Central memory CD8-positive, alpha-beta T cell (primary cell): Measurements from ENCODE around the gene HYAL3.
A peak's percentile ranks its signal among the peaks of the same experiment; 100 is the strongest.

Source experiments
- ATAC-seq: fragments of 150-1000 bp; cut with Tn5 transposase; replicated peaks from 2 replicates; pipeline ENCODE4 v1.10.0; 2022; ENCODE audit warnings: mild to moderate bottlenecking, moderate FRiP score, moderate number of reproducible peaks; ENCODE audit not compliant: poor library complexity, severe bottlenecking; ENCODE audit errors: extremely low read depth
- DNase-seq, 2 donors: peaks; one replicate each; pipeline ENCODE4 v3.0.0; 2021; ENCODE audit warnings: low spot score in 2 of 2
- H3K27ac Mint-ChIP-seq: one replicate; pipeline ENCODE4 v1.8.0; 2022; ENCODE audit warnings: low read depth, mild to moderate bottlenecking, moderate library complexity, mixed read lengths
- H3K27me3 Mint-ChIP-seq: one replicate; pipeline ENCODE4 v1.8.0; 2022; ENCODE audit warnings: mixed read lengths
- H3K36me3 Mint-ChIP-seq: one replicate; pipeline ENCODE4 v1.8.0; 2022; ENCODE audit warnings: mild to moderate bottlenecking, moderate library complexity, mixed read lengths; ENCODE audit not compliant: insufficient read depth
- H3K4me1 Mint-ChIP-seq: one replicate; pipeline ENCODE4 v1.8.0; 2022; ENCODE audit warnings: mixed read lengths
- H3K4me3 Mint-ChIP-seq: one replicate; pipeline ENCODE4 v1.8.0; 2022; ENCODE audit warnings: mild to moderate bottlenecking, moderate library complexity, mixed read lengths
- H3K9me3 Mint-ChIP-seq: one replicate; pipeline ENCODE4 v1.8.0; 2022; ENCODE audit warnings: mixed read lengths

Gene HYAL3

GRCh38 chr3:50338965-50339364, 39.8 kb upstream of the HYAL3 start:
- Mint-ChIP-seq H3K27ac (peak overlapping the region; percentile 97), H3K9me3 (no peaks in the 10 kb centered on the region), H3K36me3 (peaks cover 39% of the 10 kb centered on the region), H3K4me1 (peaks cover 63% of the 10 kb centered on the region), H3K27me3 (no peaks in the 10 kb centered on the region), H3K4me3 (peak overlapping the region; percentile 95)
- no peak for ATAC-seq
- DNase-seq, result no peak

- Mint-ChIP-seq H3K36me3 (peaks cover 51% of the 10 kb centered on the region), H3K27ac (peak overlapping the region; percentile 97), H3K27me3 (no peaks in the 10 kb centered on the region), H3K9me3 (no peaks in the 10 kb centered on the region), H3K4me3 (peak overlapping the region; percentile 95), H3K4me1 (peaks cover 76% of the 10 kb centered on the region)
- ATAC-seq, result peak; percentile 67
- DNase-seq, result peak; percentile 79 to 82
Observed at GRCh38 chr3:50337175-50337861, 38.1 kb upstream of the HYAL3 start.

- H3K4me1 Mint-ChIP-seq, result peaks cover 80% of the 10 kb centered on the region
- ATAC-seq, result peak; percentile 15
- peak overlapping the region; percentile 95 for H3K4me3 Mint-ChIP-seq
- peak in 1 of 2 donors; percentile 35 for DNase-seq
- H3K9me3 Mint-ChIP-seq, result no peaks in the 10 kb centered on the region
- peaks cover 53% of the 10 kb centered on the region for H3K36me3 Mint-ChIP-seq
- no peaks in the 10 kb centered on the region for H3K27me3 Mint-ChIP-seq
- peak overlapping the region; percentile 97 for H3K27ac Mint-ChIP-seq
Observed at GRCh38 chr3:50336452-50337174, 37.4 kb upstream of the HYAL3 start.

DNA sequence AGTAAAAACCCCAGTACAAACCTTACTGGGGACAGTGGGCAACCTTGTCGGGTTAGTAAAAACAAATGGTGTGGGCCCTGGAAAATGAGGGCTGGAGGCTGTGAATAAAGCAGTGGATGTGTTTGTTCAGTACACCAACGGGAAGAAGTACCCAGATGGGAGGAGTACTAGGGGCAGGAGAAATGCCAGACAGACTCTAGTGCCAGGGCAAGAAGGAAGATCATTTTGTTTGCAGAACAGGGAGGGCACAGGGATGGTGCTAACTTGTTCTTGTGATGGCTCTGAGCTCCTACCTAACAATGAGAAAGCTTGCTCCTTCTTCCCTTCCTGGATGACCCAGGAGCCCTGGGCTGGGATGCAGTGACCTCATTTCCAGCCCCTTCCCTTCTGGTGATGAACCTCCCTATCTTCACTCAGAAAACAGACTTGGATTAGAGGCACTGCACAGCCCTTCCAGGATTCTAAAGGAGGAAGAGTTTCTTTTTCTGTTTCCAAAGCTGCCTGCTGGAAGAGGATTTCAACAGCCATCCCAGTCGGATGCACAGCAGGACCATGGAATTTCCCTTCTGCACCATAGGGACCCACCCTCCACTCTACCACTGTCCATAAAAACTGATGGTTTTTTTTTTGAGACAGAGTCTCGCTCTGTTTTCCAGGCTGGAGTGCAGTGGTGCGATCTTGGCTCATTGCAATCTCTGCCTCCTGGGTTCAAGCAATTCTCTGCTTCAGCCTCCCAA, 35.3 kb upstream of the HYAL3 start:
- no peak for ATAC-seq
- no peak for DNase-seq
- Mint-ChIP-seq H3K36me3 (peaks cover 52% of the 10 kb centered on the region), H3K27me3 (no peaks in the 10 kb centered on the region), H3K4me3 (peak overlapping the region; percentile 67), H3K9me3 (no peaks in the 10 kb centered on the region), H3K27ac (peak overlapping the region; percentile 82), H3K4me1 (peaks cover 67% of the 10 kb centered on the region)

DNA sequence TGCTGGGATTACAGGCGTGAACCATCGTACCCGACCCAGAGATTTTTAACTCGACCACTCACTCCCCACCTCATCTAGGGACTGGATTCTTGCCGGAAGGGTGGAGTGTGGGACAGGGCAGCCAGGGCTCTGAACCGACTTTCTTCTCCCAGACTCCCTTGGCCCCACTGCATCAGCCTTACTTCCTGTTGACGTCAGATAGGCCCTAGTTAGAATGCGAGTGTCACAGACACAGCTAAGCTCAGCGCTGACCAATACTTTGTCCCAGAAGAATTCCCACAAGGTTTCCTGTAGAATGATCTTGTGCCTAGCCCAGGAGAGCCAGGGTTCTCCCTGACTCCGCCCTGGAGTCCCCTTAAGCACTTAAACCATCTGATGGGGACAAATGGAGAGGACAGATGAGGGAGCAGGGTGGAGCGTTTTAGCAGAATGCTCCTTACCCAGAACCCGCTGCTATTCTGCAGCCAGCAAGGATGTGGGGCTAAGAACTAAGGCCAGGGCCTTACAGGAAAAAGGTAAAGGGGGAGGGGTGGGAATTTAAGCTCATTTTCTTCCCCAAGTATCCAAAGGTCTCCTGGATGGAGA, 34.6 kb upstream of the HYAL3 start:
- H3K9me3 Mint-ChIP-seq, result no peaks in the 10 kb centered on the region
- DNase-seq, result no peak
- H3K4me3 Mint-ChIP-seq, result peak overlapping the region; percentile 67
- peaks cover 50% of the 10 kb centered on the region for H3K36me3 Mint-ChIP-seq
- peak overlapping the region; percentile 82 for H3K27ac Mint-ChIP-seq
- no peaks in the 10 kb centered on the region for H3K27me3 Mint-ChIP-seq
- peaks cover 60% of the 10 kb centered on the region for H3K4me1 Mint-ChIP-seq
- ATAC-seq, result no peak

DNA sequence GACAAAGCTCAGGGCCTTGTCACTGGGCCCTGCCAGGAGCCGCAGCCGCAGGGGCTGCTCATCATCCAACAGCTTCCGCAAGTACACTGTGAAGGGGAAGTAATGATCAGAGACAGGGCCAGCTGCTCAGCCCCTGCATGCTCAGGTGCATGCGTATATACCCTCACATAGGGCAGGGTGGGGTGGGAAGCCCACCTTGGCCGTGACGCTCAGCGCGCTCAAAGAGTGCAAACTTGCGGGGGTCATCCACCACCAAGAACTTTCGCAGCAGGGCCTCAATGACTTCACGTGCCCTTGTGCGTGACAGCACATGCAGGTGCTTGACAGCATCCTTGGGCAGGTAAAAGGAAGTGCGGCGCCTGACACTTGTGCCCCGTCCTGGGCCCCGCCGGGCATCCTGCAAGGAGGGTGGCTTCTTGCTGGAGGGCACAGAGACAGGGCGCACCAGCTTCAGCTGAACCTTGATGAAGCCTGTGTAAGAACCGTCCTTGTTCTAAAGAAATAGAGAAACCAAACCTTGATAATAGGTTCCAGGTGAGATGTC, 32.2 kb upstream of the HYAL3 start:
- Mint-ChIP-seq H3K27me3 (no peaks in the 10 kb centered on the region), H3K4me3 (no peak overlapping the region), H3K27ac (no peak overlapping the region), H3K36me3 (peaks cover 37% of the 10 kb centered on the region), H3K9me3 (no peaks in the 10 kb centered on the region), H3K4me1 (peaks cover 57% of the 10 kb centered on the region)
- DNase-seq (no peak), ATAC-seq (no peak)

- Mint-ChIP-seq H3K36me3 (peaks cover 32% of the 10 kb centered on the region), H3K4me3 (no peak overlapping the region), H3K27me3 (no peaks in the 10 kb centered on the region), H3K4me1 (peaks cover 51% of the 10 kb centered on the region), H3K9me3 (no peaks in the 10 kb centered on the region), H3K27ac (no peak overlapping the region)
- ATAC-seq (no peak), DNase-seq (no peak)
Observed at GRCh38 chr3:50330330-50330729, 31.1 kb upstream of the HYAL3 start.

DNA sequence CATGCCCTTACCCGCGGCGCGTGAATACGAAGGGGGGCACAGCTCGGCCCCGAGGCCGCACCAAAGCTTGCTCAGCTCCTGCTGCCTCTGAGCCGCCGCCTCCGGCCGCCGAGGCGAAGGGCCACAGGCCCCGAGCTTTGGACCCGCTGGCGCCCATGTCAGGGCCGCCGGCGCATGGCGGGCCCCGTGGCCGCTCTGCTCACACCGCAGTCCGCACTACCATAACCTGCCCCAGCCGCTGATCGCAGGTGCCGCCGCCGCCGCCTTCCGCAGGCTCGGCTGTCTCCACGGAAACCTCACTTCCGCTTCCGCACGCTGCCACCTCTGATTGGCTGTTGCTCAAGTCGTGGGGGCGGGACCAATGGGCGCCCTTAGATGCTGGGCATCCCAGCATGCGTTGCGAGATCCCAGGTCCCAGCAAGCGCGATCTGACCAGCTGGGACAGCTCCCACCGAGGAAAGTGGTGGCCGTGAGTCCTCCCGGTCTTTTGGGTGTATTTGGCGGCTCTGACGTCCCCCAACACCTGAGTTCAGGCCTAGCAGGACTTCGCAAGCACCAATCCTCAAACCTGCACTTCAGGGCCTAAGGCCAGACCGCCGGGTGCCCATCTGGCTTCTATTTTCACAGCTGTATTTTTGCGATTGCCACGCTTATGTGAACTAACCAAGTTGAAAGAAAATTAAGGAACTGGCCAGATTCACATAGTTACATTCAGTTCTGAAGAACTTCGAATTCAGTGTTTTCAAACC, 28.9 kb upstream of the HYAL3 start, which contains the start of gene TUSC2:
Gene TUSC2 (minus strand): TSS at position 281 of the 749 bp plus-strand sequence. CDS start 124 bp downstream, at position 157.
- H3K27ac Mint-ChIP-seq, result peak within 1 kb of the TSS; percentile 82
- peaks cover 47% of the 10 kb centered on the region for H3K4me1 Mint-ChIP-seq
- DNase-seq, result peak; percentile 89 to 91
- H3K4me3 Mint-ChIP-seq, result peak within 1 kb of the TSS; percentile 82
- H3K36me3 Mint-ChIP-seq, result peaks cover 22% of the 10 kb centered on the region
- ATAC-seq, result peak; percentile 97
- no peaks in the 10 kb centered on the region for H3K27me3 Mint-ChIP-seq
- no peaks in the 10 kb centered on the region for H3K9me3 Mint-ChIP-seq

DNA sequence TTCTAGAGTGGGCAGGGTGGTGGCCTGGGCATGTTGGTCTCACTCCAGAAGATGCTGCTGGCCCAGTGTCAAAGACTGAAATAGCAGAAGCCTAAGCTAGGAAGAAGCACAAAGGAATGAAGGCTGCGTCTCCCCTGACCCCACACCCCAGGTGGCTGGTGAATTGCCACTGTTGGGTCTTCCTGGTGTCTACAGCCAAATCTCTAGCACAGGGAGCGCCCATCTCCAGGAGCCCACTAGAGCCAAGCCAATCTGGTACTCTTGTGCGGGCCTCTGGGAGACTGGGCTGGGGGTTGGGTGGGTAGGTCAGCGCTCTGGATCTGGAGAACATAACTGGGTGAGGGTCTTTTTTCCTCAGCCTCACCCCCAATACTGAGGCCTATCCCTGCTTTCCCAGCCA, 27.9 kb upstream of the HYAL3 start:
- Mint-ChIP-seq H3K4me3 (peak overlapping the region; percentile 82), H3K9me3 (no peaks in the 10 kb centered on the region), H3K36me3 (peaks cover 17% of the 10 kb centered on the region), H3K27me3 (no peaks in the 10 kb centered on the region), H3K27ac (peak overlapping the region; percentile 82), H3K4me1 (peaks cover 41% of the 10 kb centered on the region)
- no peak for DNase-seq
- no peak for ATAC-seq

- Mint-ChIP-seq H3K4me3 (peak overlapping the region; percentile 82), H3K9me3 (no peaks in the 10 kb centered on the region), H3K36me3 (peaks cover 14% of the 10 kb centered on the region), H3K27ac (peak overlapping the region; percentile 55), H3K4me1 (peaks cover 39% of the 10 kb centered on the region), H3K27me3 (no peaks in the 10 kb centered on the region)
- ATAC-seq (no peak), DNase-seq (no peak)
Observed at GRCh38 chr3:50326182-50326541, 27.0 kb upstream of the HYAL3 start.

DNA sequence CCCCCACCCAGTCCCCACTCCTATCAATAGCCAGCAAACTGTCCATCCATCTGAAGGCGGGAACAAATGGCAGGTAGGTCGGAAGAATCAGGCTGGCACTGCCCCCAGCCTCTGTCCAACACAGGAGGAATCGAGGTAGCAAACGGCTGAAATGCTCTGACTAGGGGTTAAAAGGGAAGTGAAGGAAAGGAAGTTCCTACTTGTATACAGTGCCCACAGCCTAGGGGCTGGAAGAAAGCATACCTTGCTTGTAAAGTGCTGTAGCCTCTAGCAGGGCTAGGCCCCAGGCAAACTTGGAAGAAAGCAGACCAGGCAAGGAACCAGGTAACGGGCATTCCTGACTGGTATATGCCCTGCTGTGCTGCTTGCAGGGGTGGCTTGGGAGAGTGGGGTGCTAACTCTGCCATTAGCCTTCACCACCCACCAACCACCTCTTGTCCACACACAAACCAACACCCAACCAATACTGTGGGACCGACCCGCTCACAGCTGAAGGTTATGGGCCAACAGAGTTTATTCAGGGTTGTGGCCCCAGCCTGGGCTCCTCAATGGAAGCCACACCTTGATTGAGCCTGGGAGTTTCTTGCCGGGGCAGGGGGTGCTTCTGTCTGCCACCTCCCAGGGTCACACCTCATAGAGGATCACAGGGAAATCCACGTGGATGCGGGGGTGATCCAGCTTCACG, 26.4 kb upstream of the HYAL3 start:
- peak overlapping the region; percentile 55 for H3K27ac Mint-ChIP-seq
- peaks cover 13% of the 10 kb centered on the region for H3K36me3 Mint-ChIP-seq
- DNase-seq (no peak), ATAC-seq (no peak)
- H3K27me3 Mint-ChIP-seq, result no peaks in the 10 kb centered on the region
- H3K9me3 Mint-ChIP-seq, result no peaks in the 10 kb centered on the region
- no peak overlapping the region for H3K4me3 Mint-ChIP-seq
- peaks cover 41% of the 10 kb centered on the region for H3K4me1 Mint-ChIP-seq
